COLO668 (cell line): ENCODE data around the gene ARHGEF38.

Source experiments
- DNase-seq: peaks from one replicate; lab custom pipeline; 2025; ENCODE audit not compliant: unreplicated experiment; lab: John Stamatoyannopoulos, UW

ARHGEF38 gene

GRCh38 chr4:105558277-105558676 lies 5.9 kb downstream of the ARHGEF38 start:
- DNase-seq: no peak

- DNase-seq: no peak
Observed at GRCh38 chr4:105560421-105560848, 8.0 kb downstream of the ARHGEF38 start.

GRCh38 chr4:105563352-105563751 lies 10.9 kb downstream of the ARHGEF38 start:
- no peak for DNase-seq

GRCh38 chr4:105568584-105568983 lies 16.2 kb downstream of the ARHGEF38 start:
- no peak for DNase-seq

- DNase-seq: no peak
Observed at GRCh38 chr4:105569057-105569865, 16.8 kb downstream of the ARHGEF38 start.

- DNase-seq: no peak
Observed at GRCh38 chr4:105569866-105570236, 17.4 kb downstream of the ARHGEF38 start.

GRCh38 chr4:105572296-105572695 lies 19.9 kb downstream of the ARHGEF38 start:
- no peak for DNase-seq

- DNase-seq: no peak
Observed at GRCh38 chr4:105586638-105587328, 34.4 kb downstream of the ARHGEF38 start.

GRCh38 chr4:105587841-105588240 lies 35.4 kb downstream of the ARHGEF38 start:
- DNase-seq: no peak

GRCh38 chr4:105588252-105588651 lies 35.8 kb downstream of the ARHGEF38 start:
- DNase-seq: no peak

GRCh38 chr4:105591573-105591972 lies 39.2 kb downstream of the ARHGEF38 start:
- DNase-seq: no peak

GRCh38 chr4:105594099-105595010 lies 41.9 kb downstream of the ARHGEF38 start:
- no peak for DNase-seq

GRCh38 chr4:105596684-105597083 lies 44.3 kb downstream of the ARHGEF38 start:
- DNase-seq: no peak

GRCh38 chr4:105598052-105598451 lies 45.6 kb downstream of the ARHGEF38 start:
- DNase-seq: no peak

GRCh38 chr4:105598787-105599186 lies 46.4 kb downstream of the ARHGEF38 start:
- no peak for DNase-seq

- no peak for DNase-seq
Observed at GRCh38 chr4:105599482-105599881, 47.1 kb downstream of the ARHGEF38 start.

- DNase-seq: no peak
Observed at GRCh38 chr4:105599932-105600655, 47.7 kb downstream of the ARHGEF38 start.

GRCh38 chr4:105600951-105601350 lies 48.5 kb downstream of the ARHGEF38 start:
- DNase-seq: no peak

- no peak for DNase-seq
Observed at GRCh38 chr4:105601406-105601805, 49.0 kb downstream of the ARHGEF38 start.

GRCh38 chr4:105603158-105603557 lies 50.7 kb downstream of the ARHGEF38 start:
- DNase-seq: no peak

GRCh38 chr4:105605493-105605892 lies 53.1 kb downstream of the ARHGEF38 start:
- DNase-seq: no peak
